Stimulated activated naive CD8-positive, alpha-beta T cell treated with anti-CD3 and anti-CD28 coated beads, Interleukin-15, Interleukin-2, amounts not matched to agents 100 U/mL and 50 U/mL, for 24 hours (primary cell): ENCODE data around the gene CNGB1.
A peak's percentile ranks its signal among the peaks of the same experiment; 100 is the strongest.
"Not testable (repeated sequence)": the region's sequence is repeated elsewhere in the genome, so short reads cannot be mapped to it uniquely, and the experiment has no call there.

Experiments
- ATAC-seq: fragments of 150-1000 bp; cut with Tn5 transposase; one replicate; pipeline ENCODE4 v1.10.0; 2021
- DNase-seq: peaks from one replicate; pipeline ENCODE4 v3.0.0; 2021

Gene CNGB1

DNA sequence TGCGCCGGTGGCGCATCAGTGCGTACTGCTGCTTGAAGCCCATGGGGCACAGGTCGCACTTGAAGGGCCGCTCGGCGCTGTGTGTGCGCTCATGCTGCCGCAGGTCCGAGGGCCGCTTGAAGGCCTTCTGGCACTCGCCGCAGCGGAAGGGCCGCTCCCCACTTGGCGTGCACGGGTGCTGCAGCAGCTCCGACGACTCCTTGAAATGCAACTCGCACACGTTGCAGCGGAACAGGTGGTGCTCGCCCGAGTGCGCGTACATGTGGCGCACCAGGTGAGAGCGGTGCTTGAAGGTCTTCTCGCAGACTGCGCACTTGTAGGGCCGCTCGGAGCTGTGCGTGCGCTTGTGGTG is 26.2 kb upstream of the CNGB1 start:
- DNase-seq: no peak
- ATAC-seq: no peak

DNA sequence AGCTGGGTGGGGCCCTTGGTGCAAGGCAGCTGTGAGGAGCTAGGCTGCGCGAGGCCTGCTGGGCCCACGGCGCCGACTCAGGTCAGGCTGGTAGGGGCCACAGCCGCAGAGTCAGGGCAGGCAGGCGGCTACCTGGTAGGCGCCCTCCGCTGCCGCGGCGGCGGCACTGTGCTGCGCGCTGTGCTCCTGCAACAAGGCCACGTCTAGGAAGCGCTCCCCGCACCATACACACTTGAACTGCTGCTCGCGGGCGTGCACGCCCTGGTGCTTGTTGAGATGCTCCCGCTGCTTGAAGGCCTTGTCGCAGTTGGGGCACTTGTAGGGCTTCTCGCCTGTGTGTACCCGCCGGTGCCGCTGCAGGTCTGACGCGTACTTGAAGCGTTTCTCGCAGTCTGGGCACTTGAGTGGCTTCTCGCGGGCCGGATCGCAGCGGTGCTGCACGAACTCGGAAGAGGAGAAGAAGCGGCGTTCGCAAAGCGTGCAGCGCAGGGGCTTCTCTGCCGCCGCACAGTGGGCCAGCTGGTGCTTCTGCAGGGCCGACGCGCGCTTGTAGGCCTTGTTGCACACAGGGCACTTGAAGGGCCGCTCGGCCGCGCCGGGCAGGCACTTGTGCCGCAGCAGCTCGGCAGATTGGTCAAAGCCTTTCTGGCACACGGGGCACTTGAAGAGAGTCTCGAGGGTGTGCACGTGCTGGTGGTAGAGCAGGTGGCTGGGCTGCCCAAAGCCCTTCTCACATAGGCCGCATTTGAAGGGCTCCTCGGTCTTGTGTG is 25.7 kb upstream of the CNGB1 start:
- DNase-seq (no peak), ATAC-seq (no peak)

DNA sequence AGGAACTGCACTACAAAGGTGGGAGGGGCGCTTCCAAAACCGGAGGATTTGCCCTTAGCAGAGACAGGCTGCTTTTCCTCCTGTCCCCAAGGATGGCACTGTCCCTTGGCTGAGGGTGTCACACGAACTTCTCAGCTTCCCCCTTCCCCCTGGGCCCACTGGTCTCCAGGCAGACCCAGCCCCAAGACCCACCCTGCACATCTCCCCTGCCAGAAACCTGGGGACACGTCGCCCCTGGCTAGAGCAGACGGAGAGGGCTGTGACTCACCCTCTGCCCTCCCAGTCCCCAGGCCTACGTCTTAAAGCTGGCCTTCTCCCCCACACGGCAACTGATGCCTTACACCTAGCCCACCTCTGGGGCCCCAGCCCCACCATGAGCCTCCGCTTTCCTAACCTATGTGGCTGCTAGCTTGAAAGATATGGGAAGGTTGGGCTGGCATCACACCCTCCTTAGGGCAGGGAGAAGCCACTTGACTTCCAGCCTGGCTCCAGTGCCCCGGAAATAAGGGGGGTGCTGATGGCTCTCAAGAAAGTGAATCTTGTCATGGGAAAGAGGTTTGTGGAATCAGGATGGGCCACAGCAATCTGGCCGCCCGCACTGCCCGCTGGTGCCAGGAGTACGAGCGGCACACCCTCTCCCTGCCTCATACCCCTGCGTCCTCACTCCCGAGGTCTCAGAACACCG is 24.9 kb upstream of the CNGB1 start:
- DNase-seq: no peak
- ATAC-seq: no peak

DNA sequence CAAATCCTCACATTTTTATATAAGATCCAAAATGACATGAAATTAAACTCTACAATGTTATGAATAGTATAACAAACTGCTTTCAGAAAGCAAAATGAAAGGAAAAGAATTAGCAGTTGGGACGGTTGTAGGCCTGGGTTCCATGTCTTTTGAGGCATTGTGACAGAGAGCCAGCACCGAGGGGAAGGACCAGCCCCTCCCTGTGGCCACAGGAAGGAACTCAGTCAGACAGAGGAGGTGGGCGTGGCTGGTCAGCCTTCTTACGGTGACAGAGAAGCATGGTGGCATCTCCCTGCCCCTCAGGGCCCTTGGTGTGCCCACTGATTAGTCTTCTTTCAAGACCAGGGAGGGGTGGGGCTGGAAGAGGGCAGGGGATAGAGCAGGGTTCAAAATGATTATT is 23.9 kb upstream of the CNGB1 start:
- DNase-seq (peak; percentile 45), ATAC-seq (no peak)

DNA sequence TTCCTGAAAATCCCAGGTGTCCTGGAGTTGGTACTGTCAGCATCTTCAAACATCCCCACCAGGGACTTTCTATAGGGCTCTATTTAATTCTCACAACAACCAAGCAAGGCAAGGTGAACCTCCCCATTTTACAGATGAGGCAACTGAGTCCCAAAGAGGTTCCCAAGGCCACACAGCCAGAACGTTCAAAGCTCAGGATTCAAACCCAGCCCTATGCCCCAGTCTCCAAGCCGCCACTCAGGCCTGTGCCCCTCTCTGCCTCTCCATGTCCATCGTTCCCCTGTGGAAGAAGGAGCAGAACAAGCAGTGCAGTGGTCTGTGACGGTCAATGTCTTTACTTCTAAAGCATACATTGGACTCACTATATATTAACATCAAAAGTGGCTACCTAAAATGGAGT is 23.4 kb upstream of the CNGB1 start:
- DNase-seq: no peak
- ATAC-seq: no peak

DNA sequence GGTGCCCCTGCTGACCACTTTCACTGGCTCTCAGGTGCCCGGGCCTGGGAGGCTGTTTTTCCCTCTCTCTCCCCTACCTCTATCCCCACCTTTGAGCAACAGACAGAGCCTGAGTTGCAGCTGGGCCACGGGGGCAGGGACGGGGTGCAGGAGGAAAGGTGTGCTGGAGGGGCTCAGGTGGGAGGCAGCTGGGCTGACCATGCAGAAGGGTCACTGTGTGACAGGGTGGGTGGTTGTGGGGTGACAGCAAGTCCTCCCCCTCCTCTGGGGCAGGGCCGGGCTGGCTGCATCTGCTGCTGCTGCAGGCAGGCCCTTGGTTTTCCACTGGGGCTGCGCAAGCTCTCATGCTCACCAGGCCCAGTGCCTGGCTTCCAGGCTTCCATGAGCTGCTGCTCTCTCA is 23.0 kb upstream of the CNGB1 start:
- no peak for ATAC-seq
- DNase-seq: no peak

DNA sequence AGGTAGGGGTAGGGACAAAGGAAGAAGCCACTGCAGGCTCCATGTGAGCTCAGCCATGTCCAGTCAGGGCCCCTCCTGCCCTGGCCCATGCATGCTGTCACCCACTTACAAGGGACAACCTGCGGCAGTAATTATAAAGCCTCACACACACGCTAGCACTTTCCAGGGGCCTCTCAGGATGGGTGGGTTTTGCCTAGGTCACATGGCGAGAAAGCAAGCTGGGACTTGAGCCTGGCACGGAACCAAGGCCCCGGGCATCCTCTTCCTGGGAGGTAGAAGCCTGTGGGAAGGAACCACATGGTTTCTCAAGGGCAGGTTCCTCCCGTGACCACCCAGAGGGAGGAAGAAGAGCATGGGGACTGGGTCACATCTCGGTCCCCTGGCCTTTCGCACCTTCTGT is 22.5 kb upstream of the CNGB1 start:
- no peak for DNase-seq

DNA sequence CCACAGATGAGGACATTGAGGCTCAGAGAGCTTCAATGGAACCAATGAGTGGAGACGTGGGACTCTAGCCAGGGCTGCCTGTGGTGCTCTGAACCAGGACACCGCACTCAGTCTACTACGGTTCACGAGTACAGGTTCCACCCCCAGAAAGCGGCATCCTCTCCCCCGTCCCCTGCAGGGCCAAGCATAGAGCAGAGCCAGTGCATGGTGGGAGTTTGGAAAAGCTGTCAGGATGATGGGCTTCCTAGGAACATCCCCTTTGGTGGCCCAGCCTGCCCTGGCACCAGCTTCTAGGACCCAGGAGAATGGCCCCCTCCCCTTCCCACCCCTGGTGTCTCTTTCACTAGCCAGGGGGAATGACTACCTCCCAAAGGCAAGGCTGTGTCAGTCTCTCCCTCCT is 21.2 kb upstream of the CNGB1 start:
- no peak for ATAC-seq
- DNase-seq: no peak

More for the DNA sequence above, 22.5 kb upstream of the CNGB1 start:
- ATAC-seq: no peak

DNA sequence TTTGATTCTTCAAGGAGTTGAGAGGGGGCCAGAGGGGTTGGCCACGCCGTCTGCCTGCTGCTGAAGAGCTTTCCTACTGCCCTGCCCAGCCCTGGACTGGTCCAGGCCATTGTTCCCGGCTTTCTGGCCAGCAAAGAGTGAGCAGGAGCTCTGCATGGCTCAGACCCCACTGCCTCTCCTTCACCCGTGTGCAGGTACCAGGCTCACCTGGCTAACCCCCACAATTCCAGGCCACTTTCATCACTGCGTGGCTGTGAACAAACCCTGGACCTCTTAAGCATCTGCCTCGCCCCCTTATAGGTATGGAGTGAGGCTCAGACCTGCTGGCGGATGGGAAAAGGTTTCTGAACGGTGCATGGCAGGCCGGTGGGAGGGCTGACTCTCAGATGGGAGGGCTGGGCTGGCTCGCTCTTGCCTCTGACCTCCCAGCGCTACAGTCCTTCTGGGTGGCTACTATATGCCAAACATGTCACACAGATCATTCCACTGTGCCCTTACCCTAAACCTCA is 20.7 kb upstream of the CNGB1 start:
- ATAC-seq (no peak), DNase-seq (no peak)

DNA sequence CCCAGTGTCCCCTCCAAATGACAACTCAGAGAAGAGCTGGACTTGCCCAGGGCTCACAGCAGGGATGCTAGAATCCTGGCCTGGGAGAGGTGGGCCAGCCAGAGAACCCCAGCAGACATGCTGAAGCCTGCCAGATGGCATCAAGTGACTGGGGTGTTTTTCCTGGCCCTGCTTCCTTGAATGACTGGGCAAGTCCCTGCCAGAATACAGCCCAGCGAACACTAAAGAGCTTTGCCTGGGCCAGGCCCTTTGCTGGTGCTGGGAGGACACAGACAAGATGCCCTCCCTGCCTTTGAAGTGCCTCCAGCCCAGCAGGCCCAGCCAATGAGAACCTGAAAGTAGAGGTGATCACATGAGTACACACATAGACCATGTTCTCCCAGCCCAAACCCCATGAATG is 18.0 kb upstream of the CNGB1 start:
- no peak for ATAC-seq
- no peak for DNase-seq

DNA sequence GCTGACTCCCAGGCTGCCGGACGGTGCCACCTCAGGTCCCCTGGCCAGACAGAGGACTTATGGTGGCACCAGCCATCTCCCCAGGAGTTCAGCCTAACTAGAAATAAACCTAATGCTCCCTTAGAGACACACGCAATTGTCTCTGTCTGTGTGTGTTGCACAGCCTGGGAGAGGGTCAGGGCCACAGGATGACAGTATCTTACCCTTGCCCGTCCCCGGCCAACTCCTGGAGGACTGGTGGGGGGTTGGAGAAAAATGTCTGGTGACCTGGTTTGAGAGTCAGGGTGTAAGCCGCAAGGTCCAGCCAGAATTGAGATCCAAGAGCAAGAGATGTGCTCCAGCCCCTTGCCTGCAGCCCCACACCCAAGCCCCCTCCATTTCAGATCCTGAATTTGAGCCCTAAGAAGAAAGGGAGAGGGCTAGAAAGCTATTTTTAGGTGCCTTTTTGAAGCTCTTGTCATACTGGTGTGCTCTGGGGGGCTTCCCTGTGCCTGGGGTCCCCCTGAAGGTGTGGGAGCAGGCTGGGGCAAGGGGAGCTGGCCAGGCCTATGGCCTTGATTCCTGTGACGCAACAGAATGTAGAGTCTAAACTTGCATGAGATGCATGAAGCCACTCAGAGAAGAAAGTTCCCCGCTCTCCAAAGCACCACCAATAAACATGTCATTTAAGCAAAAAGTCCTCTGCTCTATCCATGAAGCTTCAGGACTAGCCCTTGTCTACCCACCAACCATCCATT is 16.7 kb upstream of the CNGB1 start:
- no peak for DNase-seq
- ATAC-seq: no peak

DNA sequence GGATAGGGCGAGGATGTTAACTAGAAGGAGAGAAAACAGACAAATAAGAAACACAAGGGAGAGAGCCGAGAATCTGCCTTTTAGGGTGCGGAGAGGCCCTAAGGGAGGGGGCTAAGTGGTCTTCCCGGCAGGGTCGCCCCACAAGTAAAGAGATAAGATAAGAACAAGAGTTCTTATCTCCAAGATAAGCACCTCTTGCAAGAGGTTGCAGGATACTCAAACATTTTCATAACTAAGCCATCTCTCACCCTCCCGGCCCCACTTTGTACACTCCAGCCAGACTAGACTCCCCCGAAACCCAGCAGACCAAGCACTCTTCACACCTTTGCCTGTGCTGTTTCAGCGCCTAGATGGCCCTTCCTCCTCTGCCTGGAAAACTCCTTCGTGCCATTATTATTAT is 15.3 kb upstream of the CNGB1 start:
- ATAC-seq (no peak), DNase-seq (no peak)

DNA sequence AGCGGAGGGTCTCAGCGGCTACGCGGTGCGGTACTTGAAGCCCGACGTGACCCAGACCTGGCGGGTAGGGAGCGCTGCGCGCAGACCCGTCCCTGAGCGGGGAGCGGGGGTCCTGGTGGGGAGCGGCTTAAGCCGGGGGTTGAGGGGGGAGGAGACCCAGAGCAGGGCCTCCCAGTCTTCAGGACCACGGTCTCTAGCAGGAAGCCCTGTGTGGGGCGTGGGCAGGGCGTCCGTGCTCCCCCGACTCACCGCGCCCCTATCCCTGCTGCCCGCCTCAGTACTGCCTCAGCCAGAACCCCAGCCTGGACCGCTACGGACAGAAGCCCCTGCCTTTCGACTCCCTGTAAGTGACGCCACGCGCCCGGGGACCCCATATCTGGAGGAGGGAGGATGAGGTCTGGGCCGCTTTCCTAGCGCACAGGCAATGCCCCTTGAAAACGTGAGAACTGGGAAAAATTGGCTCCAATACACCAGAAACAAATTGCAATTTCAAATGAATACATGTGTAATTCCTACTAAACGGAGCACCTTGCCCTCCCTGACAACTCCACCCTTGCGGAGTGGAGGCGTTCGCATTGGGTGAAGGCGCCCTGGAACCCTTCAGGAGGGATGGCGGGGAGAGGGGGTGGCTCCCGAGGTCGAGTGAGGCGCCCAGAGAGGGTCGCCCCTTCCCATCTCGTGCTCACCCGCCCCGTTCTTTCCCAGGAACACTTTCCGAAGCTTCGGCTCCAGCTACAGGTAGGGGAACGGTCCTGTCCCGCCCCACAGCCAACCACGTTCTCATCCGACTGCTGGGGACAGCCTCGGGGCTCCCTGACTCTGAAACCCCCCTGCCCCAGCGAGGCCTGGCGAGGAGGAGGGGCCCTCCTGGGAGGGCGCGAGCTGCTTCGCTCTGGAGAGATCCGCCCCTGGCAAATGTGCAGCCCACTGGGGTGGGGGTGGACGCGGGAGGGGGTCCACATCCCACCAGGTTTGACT is 14.6 kb upstream of the CNGB1 start:
- peak; percentile 27 for DNase-seq
- ATAC-seq: peak; percentile 15

DNA sequence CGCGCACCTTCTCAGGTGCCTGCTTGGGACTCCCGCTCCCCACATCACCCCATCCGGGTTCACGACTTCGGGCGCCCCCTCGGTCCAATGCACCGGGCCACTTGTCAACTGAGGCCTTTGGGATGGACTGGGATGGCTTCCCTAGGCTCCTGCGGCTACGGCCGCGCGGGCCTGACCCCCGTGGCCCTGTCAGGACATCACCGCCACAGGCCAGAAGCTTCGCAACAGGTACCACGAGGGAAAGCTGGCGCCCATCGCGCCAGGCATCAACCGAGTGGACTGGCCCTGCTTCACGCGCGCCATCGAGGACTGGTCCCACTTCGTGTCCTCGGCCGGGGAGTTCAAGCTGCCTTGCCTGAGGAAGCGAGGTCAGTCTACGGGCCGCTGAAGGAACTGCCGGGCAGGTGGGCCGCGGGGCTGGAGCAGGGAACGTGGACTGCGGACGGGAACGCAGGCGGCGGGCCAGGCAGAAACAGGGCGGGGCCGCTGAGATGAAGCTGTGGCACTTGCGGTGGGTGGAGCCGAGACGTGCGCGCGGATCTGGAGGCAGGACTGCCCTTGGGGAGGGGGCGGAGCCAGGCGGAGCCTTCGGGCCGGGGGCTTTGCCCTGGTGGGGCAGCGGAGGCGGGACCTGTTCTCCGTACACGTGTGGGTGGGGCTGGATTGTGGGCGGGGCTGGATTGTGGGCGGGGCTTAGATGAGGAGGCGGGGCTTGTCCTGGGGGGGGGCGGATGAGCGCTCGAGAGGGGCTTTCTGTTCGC is 13.7 kb upstream of the CNGB1 start:
- ATAC-seq: peak; percentile 98
- DNase-seq: peak; percentile 91

DNA sequence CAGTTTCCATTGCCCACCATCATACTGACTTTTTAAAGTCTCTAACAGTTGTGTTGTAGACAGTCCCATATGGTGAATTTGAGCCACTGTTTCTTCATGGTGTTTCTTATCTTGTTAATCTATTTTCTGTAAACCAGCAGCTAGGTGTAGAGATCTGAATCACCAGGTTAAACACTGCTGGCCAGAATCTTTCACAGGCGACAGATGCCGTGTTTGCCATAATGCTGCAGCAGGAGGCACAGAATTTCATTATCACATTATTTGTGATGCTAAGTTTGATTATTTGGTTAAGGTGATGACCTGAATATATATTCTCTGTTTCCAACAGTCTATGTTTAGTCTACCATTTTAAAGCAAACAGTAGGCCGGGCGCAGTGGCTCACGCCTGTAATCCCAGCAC is 11.5 kb upstream of the CNGB1 start:
- DNase-seq (no peak), ATAC-seq (no peak)

DNA sequence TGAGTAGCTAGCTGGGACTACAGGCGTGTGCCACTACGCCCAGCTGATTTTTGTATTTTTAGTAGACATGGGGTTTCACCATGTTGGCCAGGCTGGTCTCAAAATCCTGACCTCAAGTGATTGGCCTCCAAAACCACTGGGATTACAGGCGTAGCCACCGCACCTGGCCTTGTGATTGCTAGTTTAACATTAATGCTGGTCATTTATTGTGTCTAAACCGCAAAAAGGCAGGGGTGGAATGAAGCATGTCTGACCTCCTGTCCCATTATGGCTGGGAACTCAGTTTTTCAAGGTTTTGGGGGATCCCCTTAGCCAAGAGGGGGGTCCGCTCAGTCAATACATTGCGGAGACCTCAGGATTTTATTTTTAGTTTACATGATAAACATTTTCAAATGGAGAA is 10.7 kb upstream of the CNGB1 start:
- ATAC-seq: no peak
- DNase-seq: no peak

DNA sequence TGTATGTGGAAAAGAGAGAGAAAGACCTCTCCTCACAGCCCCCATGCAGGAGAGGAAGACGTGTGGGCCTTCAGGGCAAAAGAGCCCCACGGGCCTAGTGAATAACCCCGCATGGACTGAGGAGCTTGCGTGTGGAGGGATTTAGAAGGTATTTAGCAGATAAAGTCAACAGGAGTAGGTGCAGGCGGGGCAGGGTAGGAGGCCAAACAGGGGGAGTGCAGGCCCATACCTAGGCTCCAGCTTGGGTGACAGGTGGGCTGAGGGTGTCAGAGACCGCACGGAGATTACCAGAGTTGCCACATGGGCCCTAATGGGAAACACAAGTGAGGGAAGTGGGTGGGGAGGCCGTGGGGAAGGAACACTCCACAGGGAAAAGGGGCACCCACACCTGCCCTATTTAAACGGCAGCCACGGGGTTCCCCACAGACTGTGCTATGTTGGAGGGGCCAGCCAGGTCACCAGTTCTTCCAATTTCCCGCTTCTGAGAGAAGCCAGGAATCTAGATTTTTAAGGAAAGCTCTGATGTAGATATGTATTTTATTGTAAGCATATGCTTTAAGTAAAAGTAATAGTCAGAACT is 8.2 kb upstream of the CNGB1 start:
- ATAC-seq (no peak), DNase-seq (no peak)

DNA sequence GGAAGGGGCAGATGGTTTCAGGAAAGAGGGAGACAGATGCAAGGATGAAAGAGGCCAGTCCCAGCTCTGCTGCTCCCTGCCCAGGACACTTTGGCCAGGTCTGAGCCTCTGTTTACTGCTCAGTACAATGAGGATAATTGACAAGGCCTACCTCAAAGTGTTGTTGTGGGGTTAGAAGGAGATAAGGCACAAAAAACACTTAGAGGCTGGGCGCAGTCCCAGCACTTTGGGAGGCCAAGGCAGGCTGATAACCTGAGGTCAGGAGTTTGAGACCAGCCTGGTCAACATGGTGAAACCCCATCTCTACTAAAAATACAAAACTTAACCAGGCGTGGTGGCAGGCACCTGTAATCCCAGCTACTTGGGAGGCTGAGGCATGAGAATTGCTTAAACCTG is 7.1 kb upstream of the CNGB1 start:
- DNase-seq, ATAC-seq: not testable (repeated sequence)

DNA sequence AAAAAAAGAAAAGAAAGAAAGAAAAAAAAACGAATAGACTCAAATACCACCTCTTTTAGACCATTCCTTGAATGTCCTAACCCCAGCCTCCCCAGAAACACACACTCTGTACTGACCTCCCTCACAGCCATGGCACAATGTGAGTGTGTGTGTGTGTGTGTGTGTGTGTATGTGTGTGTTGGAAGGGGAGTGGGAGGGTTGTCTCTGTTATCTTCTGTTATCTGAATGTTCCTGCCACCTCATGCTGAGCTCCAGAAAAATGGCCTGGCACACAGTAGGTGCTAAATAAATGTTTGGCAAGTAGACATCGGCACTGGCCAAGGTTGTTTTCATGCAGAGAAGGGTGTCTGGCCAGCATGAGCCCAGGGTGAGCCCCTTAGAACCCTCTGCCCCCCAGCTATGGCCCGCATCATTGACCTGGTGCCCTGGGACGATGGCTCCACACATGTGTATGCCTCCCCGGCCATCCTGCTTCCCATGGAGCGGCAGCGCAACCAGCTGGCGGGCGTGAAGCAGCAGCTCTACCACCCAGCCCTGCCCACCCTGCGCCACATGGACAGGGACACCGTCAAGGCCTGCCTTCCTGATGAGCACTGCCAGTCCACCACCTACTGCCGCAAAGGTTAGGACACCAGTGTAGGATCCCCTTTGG is 6.6 kb upstream of the CNGB1 start:
- DNase-seq (no peak), ATAC-seq (no peak)

DNA sequence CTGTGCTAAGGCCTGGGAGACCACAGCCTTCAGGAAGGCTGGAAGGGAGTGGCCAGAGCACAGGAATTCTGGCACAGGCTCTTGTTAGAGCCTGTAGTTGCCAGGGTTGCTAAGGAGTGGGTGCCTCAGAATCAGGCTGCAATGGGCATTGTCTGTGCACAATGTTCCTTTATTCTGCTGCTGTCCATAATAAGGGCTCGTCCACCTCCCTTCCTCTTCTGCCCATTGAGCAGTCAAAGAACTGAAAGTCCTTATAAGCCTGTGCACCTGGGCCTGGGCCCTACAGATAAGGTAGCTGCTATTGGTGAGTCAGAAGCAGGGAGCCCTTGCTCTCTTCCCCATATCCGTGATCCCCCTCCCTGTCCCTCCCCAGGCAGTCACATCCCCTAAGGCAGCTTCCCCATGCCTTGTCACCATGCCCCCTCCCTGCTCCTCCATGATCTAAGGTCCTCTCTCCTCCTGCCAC is 5.4 kb upstream of the CNGB1 start:
- ATAC-seq: no peak
- DNase-seq: no peak
